SU-DHL-6 (cell line): ENCODE measurements around the gene PLAC8.
"Not testable (repeated sequence)": the region's sequence is repeated elsewhere in the genome, so short reads cannot be mapped to it uniquely, and the experiment has no call there.

Source experiments
- H2AFZ ChIP-seq: fragments of 200-600 bp; sonication (generic); 2 replicates; pipeline ENCODE4 v1.6.1; 2014; ENCODE audit warnings: low read depth, mild to moderate bottlenecking, moderate library complexity, mixed read lengths, antibody characterized with exemption, low read length; ENCODE audit not compliant: severe bottlenecking
- H3F3A ChIP-seq: fragments of 200-600 bp; shearing (Covaris generic); 2 replicates; pipeline ENCODE4 v1.6.0; 2016; ENCODE audit warnings: antibody characterized with exemption, mild to moderate bottlenecking; ENCODE audit not compliant: insufficient read depth
- H3K27ac ChIP-seq: fragments of 200-600 bp; sonication (generic); 2 replicates; pipeline ENCODE4 v1.5.1; 2016; ENCODE audit warnings: low read depth, mild to moderate bottlenecking, low read length, moderate library complexity, mixed read lengths
- H3K27me3 ChIP-seq: fragments of 200-600 bp; sonication (generic), shearing (Covaris generic); 2 replicates; pipeline ENCODE4 v1.6.0; 2014; ENCODE audit warnings: mild to moderate bottlenecking, low read length
- H3K36me3 ChIP-seq: fragments of 200-600 bp; sonication (generic); 2 replicates; pipeline ENCODE4 v1.6.1; 2014; ENCODE audit warnings: mild to moderate bottlenecking, low read length, mixed read lengths
- H3K4me2 ChIP-seq: fragments of 300-600, 200-600 bp; shearing (Covaris generic), sonication (generic); 2 replicates; pipeline ENCODE4 v1.6.0; 2014; ENCODE audit warnings: low read length, low read depth, mild to moderate bottlenecking; ENCODE audit not compliant: poor library complexity, severe bottlenecking
- H3K4me3 ChIP-seq: fragments of 200-600 bp; sonication (generic); 2 replicates; pipeline ENCODE4 v1.5.1; 2014; ENCODE audit warnings: antibody characterized with exemption, low read length, mild to moderate bottlenecking, mixed read lengths; ENCODE audit not compliant: insufficient read depth, poor library complexity, severe bottlenecking
- H3K79me2 ChIP-seq: fragments of 200-600 bp; sonication (generic); 2 replicates; pipeline ENCODE4 v1.6.1; 2014; ENCODE audit warnings: mild to moderate bottlenecking, low read length, moderate library complexity; ENCODE audit not compliant: insufficient read depth
- H3K9ac ChIP-seq: fragments of 200-600 bp; sonication (generic); 2 replicates; pipeline ENCODE4 v1.7.0; 2014; ENCODE audit warnings: mild to moderate bottlenecking, low read length
- H3K9me2 ChIP-seq: fragments of 200-600 bp; sonication (generic); replicated peaks from 2 replicates; pipeline ENCODE4 v1.6.1; 2014; ENCODE audit warnings: low read length; ENCODE audit not compliant: insufficient read depth
- H3K9me3 ChIP-seq: fragments of 200-600 bp; sonication (generic); 2 replicates; pipeline ENCODE4 v1.6.1; 2014; ENCODE audit warnings: low read length, mixed read lengths; ENCODE audit not compliant: insufficient read depth
- H4K20me1 ChIP-seq: fragments of 200-600 bp; sonication (generic); 2 replicates; pipeline ENCODE4 v1.6.1; 2014; ENCODE audit warnings: low read depth, mild to moderate bottlenecking, antibody characterized with exemption, low read length, moderate library complexity, mixed read lengths
- EZH2phosphoT487 ChIP-seq: fragments of 200-600 bp; sonication (generic), shearing (Covaris generic); conservative IDR thresholded peaks from 2 replicates; pipeline ENCODE4 v1.6.1; 2018; ENCODE audit warnings: mild to moderate bottlenecking, antibody characterized with exemption, low read length, moderate library complexity, mixed read lengths
- TF ChIP-seq, protein P1 (sequence below): fragments of 200-600 bp; sonication (generic); IDR thresholded peaks from one replicate; pipeline ENCODE4 v1.5.1; 2017; ENCODE audit warnings: antibody characterized with exemption, mild to moderate bottlenecking, low read length, moderate library complexity; ENCODE audit not compliant: insufficient read depth, poor library complexity, severe bottlenecking

Gene PLAC8

DNA sequence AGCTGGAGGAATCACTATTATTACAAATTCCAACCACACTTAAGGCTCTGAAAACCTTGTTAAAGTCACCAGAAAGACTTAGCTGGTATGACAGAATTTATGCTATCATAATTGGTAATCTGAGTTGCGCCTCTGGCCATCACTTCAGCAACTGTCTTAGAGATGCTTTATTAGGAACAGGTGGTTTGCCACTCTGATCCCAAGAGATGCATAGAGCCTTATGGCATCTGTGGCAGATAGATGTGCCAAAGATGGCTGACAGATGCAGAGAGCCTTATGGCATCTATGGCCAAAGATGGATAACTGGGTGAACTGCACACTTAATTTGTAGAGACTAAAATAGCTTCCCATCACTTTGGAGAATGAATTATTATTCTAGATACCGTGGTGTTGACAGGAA is 32.3 kb upstream of the PLAC8 start:
- H3K9me2 ChIP-seq, result no peaks in the 10 kb centered on the region
- H3K4me2 ChIP-seq, result no peak overlapping the region
- no peak overlapping the region for H3K4me3 ChIP-seq
- no peak overlapping the region for H3K27ac ChIP-seq
- H2AFZ ChIP-seq, result no peak overlapping the region
- H3F3A ChIP-seq, result no peaks in the 10 kb centered on the region
- H3K27me3 ChIP-seq, result no peaks in the 10 kb centered on the region
- no peaks in the 10 kb centered on the region for H3K9me3 ChIP-seq
- TF ChIP-seq, protein P1, sequence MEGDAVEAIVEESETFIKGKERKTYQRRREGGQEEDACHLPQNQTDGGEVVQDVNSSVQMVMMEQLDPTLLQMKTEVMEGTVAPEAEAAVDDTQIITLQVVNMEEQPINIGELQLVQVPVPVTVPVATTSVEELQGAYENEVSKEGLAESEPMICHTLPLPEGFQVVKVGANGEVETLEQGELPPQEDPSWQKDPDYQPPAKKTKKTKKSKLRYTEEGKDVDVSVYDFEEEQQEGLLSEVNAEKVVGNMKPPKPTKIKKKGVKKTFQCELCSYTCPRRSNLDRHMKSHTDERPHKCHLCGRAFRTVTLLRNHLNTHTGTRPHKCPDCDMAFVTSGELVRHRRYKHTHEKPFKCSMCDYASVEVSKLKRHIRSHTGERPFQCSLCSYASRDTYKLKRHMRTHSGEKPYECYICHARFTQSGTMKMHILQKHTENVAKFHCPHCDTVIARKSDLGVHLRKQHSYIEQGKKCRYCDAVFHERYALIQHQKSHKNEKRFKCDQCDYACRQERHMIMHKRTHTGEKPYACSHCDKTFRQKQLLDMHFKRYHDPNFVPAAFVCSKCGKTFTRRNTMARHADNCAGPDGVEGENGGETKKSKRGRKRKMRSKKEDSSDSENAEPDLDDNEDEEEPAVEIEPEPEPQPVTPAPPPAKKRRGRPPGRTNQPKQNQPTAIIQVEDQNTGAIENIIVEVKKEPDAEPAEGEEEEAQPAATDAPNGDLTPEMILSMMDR, result no peak
- no peak for TF ChIP-seq EZH2phosphoT487
- no peaks in the 10 kb centered on the region for H4K20me1 ChIP-seq
- no peaks in the 10 kb centered on the region for H3K79me2 ChIP-seq
- H3K9ac ChIP-seq, result no peak overlapping the region
- no peaks in the 10 kb centered on the region for H3K36me3 ChIP-seq

DNA sequence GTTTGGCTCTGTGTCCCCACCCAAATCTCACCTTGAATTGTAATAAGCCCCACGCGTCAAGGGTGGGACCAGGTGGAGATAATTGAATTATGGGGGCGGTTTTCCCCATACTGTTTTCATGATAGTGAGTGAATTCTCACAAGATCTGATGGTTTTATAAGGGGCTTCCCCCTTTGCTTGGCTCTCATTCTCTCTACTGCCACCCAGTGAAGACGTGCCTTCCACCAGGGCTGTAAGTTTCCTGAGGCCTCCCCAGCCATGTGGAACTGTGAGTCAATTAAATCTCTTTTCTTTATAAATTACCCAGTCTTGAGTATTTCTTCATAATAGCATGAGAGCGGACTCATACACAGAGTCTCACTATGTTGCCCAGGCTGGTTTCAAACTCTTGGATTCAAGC is 31.2 kb upstream of the PLAC8 start:
- H3K27ac ChIP-seq, H3F3A ChIP-seq, H3K4me3 ChIP-seq, H3K27me3 ChIP-seq, H2AFZ ChIP-seq, H3K79me2 ChIP-seq, H3K36me3 ChIP-seq, H3K9me2 ChIP-seq, H3K9me3 ChIP-seq, H3K9ac ChIP-seq, H3K4me2 ChIP-seq, H4K20me1 ChIP-seq: not testable (repeated sequence)

- Histone ChIP-seq H3K36me3 (no peaks in the 10 kb centered on the region), H4K20me1 (no peaks in the 10 kb centered on the region), H3K4me3 (no peak overlapping the region), H3K9me2 (no peaks in the 10 kb centered on the region), H2AFZ (no peak overlapping the region), H3K4me2 (no peak overlapping the region), H3K27me3 (no peaks in the 10 kb centered on the region), H3K79me2 (no peaks in the 10 kb centered on the region), H3K9me3 (no peaks in the 10 kb centered on the region), H3K9ac (no peak overlapping the region), H3K27ac (no peak overlapping the region), H3F3A (no peaks in the 10 kb centered on the region)
- TF ChIP-seq, protein P1, result no peak
- TF ChIP-seq EZH2phosphoT487, result no peak
Measured at GRCh38 chr4:83139514-83140156, 25.1 kb upstream of the PLAC8 start.

GRCh38 chr4:83138946-83139345 is 24.4 kb upstream of the PLAC8 start:
- H3K9me2 ChIP-seq, result no peaks in the 10 kb centered on the region
- no peaks in the 10 kb centered on the region for H3F3A ChIP-seq
- H3K79me2 ChIP-seq, result no peaks in the 10 kb centered on the region
- no peaks in the 10 kb centered on the region for H3K9me3 ChIP-seq
- H3K4me3 ChIP-seq, result no peak overlapping the region
- TF ChIP-seq EZH2phosphoT487, result no peak
- TF ChIP-seq, protein P1, result no peak
- H4K20me1 ChIP-seq, result no peaks in the 10 kb centered on the region
- no peak overlapping the region for H2AFZ ChIP-seq
- no peak overlapping the region for H3K4me2 ChIP-seq
- no peaks in the 10 kb centered on the region for H3K27me3 ChIP-seq
- no peak overlapping the region for H3K27ac ChIP-seq
- no peak overlapping the region for H3K9ac ChIP-seq
- H3K36me3 ChIP-seq, result no peaks in the 10 kb centered on the region
